Measurements from ENCODE around the gene GRAMD1A. TPM values are rescaled to one million over a fixed set of nuclear protein-coding genes. Genes with fewer than 3 reads are reported as not detected.

The GRAMD1A gene
- total RNA-seq, 3 donors from 2014 or later = 30.6 to 56.0 (median 38.6) TPM

- no peaks in the 10 kb centered on the region for H3K4me1 ChIP-seq
- H3K36me3 ChIP-seq = no peaks in the 10 kb centered on the region
- TF ChIP-seq POLR2AphosphoS5 (IDR thresholded peaks at IDR 0.05) (no peak), CTCF (IDR thresholded peaks at IDR 0.05) (no peak), POLR2A (IDR thresholded peaks at IDR 0.05) (no peak)
- intact Hi-C loops (cut with DNase I; ENCODE audit: low total_unique reads) = loop anchor here (5.0 kb wide), 1 partner anchor 63 kb away; no protein-coding TSS in a partner anchor
- H3K9me3 ChIP-seq = peaks cover 0 to 3% of the 10 kb centered on the region in 2 donors
- H3K27ac ChIP-seq = no peak overlapping the region
- no peak for DNase-seq (ENCODE audit: low spot score in 2 of 2)
- H3K27me3 ChIP-seq = no peaks in the 10 kb centered on the region
- no peak overlapping the region for H3K4me3 ChIP-seq
Measured at GRCh38 chr19:35068941-35069634, 69.0 kb downstream of the GRAMD1A start.

DNA sequence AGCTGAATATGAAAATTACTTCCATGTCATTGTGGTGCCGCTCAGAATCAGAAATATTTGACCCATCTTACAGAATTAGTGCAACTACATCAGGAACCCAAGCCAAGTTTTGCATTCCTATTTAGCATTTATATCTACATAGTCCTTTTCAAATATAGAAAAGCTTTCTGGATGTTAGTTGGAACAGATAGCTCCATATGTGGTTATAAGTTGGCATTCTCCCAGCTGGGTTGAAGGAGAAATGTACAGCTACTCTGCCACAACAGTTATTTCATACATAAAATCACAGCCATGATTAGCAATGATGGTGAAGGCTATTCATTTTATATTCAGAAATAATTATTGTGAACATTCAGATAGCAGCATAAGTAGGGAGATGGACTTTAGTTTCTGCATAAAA, 69.6 kb downstream of the GRAMD1A start:
- no peak for TF ChIP-seq POLR2AphosphoS5 (IDR thresholded peaks at IDR 0.05)
- H3K4me1 ChIP-seq = no peaks in the 10 kb centered on the region
- no peak overlapping the region for H3K4me3 ChIP-seq
- no peaks in the 10 kb centered on the region for H3K27me3 ChIP-seq
- no peak overlapping the region for H3K27ac ChIP-seq
- no peak for DNase-seq (ENCODE audit: low spot score in 2 of 2)
- peaks cover 0 to 3% of the 10 kb centered on the region in 2 donors for H3K9me3 ChIP-seq
- intact Hi-C loops (cut with DNase I; ENCODE audit: low total_unique reads) = loop anchor here (5.0 kb wide), 1 partner anchor 63 kb away; no protein-coding TSS in a partner anchor
- no peaks in the 10 kb centered on the region for H3K36me3 ChIP-seq

DNA sequence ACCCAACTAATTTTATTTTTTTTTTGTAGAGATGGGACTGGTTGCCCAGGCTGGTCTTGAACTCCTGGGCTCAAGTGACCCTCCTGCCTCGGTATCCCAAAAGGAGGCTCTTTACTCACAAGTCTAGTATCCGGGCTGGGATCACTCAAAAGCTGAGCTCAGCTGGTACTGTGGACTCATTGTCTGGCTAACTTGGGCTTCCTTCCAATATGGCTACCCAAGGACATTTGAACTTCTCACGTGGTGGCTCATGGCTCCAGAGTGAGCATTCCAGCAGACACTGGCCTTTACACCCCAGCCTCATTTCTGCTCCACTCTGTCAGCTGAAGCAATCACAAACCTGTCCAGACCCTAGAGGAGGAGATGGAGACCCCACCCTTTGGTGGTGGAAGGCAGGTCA, 70.3 kb downstream of the GRAMD1A start:
- intact Hi-C loops (cut with DNase I; ENCODE audit: low total_unique reads) = no loop called here
- TF ChIP-seq POLR2A (IDR thresholded peaks at IDR 0.05) = no peak
- TF ChIP-seq CTCF (IDR thresholded peaks at IDR 0.05) = no peak
- no peak for TF ChIP-seq POLR2AphosphoS5 (IDR thresholded peaks at IDR 0.05)
- Histone ChIP-seq H3K36me3 (no peaks in the 10 kb centered on the region), H3K4me1 (no peaks in the 10 kb centered on the region), H3K9me3 (peaks cover 0 to 3% of the 10 kb centered on the region in 2 donors), H3K27ac (no peak overlapping the region), H3K27me3 (no peaks in the 10 kb centered on the region), H3K4me3 (no peak overlapping the region)
- no peak for DNase-seq (ENCODE audit: low spot score in 2 of 2)

DNA sequence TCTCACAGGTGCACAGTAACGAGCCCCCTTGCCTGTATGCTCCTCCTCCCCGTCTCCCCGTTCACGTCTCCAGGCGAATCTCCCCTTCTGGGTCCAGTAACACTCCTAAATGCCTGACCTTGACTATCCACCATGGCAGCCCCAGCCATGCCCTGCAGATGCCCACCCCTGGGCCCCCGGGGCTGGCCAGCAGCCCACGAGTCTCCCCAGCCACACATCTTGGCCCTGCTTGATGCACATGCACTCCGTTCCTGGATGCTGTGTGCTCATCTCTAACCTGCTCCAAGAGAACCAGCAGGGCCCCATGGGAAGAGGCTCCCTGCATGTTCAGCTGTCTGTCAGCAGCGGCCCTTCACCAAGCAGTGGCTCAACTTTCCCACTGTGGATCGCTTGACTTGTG, 73.4 kb downstream of the GRAMD1A start:
- Histone ChIP-seq H3K4me1 (no peaks in the 10 kb centered on the region), H3K4me3 (no peak overlapping the region), H3K9me3 (peaks cover 0 to 3% of the 10 kb centered on the region in 2 donors), H3K36me3 (no peaks in the 10 kb centered on the region), H3K27me3 (no peaks in the 10 kb centered on the region), H3K27ac (no peak overlapping the region)
- intact Hi-C loops (cut with DNase I; ENCODE audit: low total_unique reads) = no loop called here
- no peak for DNase-seq (ENCODE audit: low spot score in 2 of 2)
- TF ChIP-seq POLR2AphosphoS5 (IDR thresholded peaks at IDR 0.05) (no peak), POLR2A (IDR thresholded peaks at IDR 0.05) (no peak), CTCF (IDR thresholded peaks at IDR 0.05) (no peak)

DNA sequence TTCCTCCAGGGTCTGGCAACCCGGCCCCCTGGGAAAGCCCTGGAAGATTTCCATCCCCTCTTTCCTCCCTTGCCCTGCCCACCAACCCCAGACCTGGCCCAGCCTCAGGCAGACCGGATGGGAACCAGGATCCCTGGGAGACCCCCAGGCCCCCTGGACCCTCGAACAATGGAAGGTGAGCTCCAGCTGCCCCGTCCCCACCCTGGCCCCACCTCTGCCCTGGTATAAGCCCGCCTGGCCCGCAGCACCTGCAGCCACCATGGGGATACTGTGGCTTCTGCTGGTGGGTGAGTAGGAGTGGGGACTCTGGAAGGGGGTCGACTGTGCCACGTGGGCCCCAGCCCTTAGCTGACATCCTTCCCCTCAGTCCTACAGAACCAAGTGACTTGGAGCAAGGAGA, 73.8 kb downstream of the GRAMD1A start:
- Histone ChIP-seq H3K27ac (no peak overlapping the region), H3K4me3 (no peak overlapping the region), H3K4me1 (no peaks in the 10 kb centered on the region), H3K36me3 (no peaks in the 10 kb centered on the region), H3K27me3 (no peaks in the 10 kb centered on the region), H3K9me3 (peaks cover 0 to 3% of the 10 kb centered on the region in 2 donors)
- TF ChIP-seq CTCF (IDR thresholded peaks at IDR 0.05) (no peak), POLR2AphosphoS5 (IDR thresholded peaks at IDR 0.05) (no peak), POLR2A (IDR thresholded peaks at IDR 0.05) (no peak)
- no peak for DNase-seq (ENCODE audit: low spot score in 2 of 2)
- intact Hi-C loops (cut with DNase I; ENCODE audit: low total_unique reads) = no loop called here

All from breast epithelium (tissue), 4 donors.